Neural cell (in vitro differentiated cells): ENCODE measurements around the gene GPR157. TPM values are rescaled to one million over a fixed set of nuclear protein-coding genes. Genes with fewer than 3 reads are reported as not detected.

Source experiments
- H2AFZ ChIP-seq: fragments of 200-600, 300-800 bp; sonication (generic), shearing (Covaris generic); 2 replicates; pipeline ENCODE4 v1.6.0; 2014; ENCODE audit warnings: low read depth, mild to moderate bottlenecking, antibody characterized with exemption, low read length, moderate library complexity
- H3F3A ChIP-seq: fragments of 200-600 bp; shearing (Covaris generic); 2 replicates; pipeline ENCODE4 v1.6.1; 2016; ENCODE audit warnings: mild to moderate bottlenecking, moderate library complexity, mixed read lengths, antibody characterized with exemption, low read length; ENCODE audit not compliant: insufficient read depth, poor library complexity, severe bottlenecking
- H3K27ac ChIP-seq: fragments of 200-600, 300-800 bp; sonication (generic), shearing (Covaris generic); 2 replicates; pipeline ENCODE4 v1.5.1; 2014; ENCODE audit warnings: mild to moderate bottlenecking, low read length, moderate library complexity
- H3K27me3 ChIP-seq: fragments of 300-800, 200-600 bp; sonication (generic), shearing (Covaris generic); 2 replicates; pipeline ENCODE4 v1.6.0; 2014; ENCODE audit warnings: mild to moderate bottlenecking, low read depth, low read length, moderate library complexity; ENCODE audit not compliant: insufficient read depth
- H3K36me3 ChIP-seq: fragments of 300-800, 200-600 bp; sonication (generic), shearing (Covaris generic); 2 replicates; pipeline ENCODE4 v1.5.1; 2014; ENCODE audit warnings: mild to moderate bottlenecking, antibody characterized with exemption, low read length, moderate library complexity; ENCODE audit not compliant: insufficient read depth
- H3K4me2 ChIP-seq: fragments of 300-800, 200-600 bp; sonication (generic), shearing (Covaris generic); 2 replicates; pipeline ENCODE4 v1.6.0; 2014; ENCODE audit warnings: mild to moderate bottlenecking, low read length
- H3K4me3 ChIP-seq: fragments of 300-800, 200-600 bp; sonication (generic), shearing (Covaris generic); 2 replicates; pipeline ENCODE4 v1.5.1; 2014; ENCODE audit warnings: mild to moderate bottlenecking, low read length, moderate library complexity
- H3K79me2 ChIP-seq: fragments of 200-600 bp; shearing (Covaris generic); replicated peaks from 2 replicates; pipeline ENCODE4 v1.6.0; 2014; ENCODE audit warnings: mild to moderate bottlenecking, low read length, moderate library complexity; ENCODE audit not compliant: insufficient read depth
- H3K9ac ChIP-seq: fragments of 300-800, 200-600 bp; sonication (generic), shearing (Covaris generic); 2 replicates; pipeline ENCODE4 v1.6.1; 2016; ENCODE audit warnings: mild to moderate bottlenecking, low read length, mixed read lengths
- H3K9me2 ChIP-seq: fragments of 200-600 bp; shearing (Covaris generic); 2 replicates; pipeline ENCODE4 v1.6.1; 2016; ENCODE audit warnings: mild to moderate bottlenecking, low read length, mixed read lengths; ENCODE audit not compliant: insufficient read depth
- H3K9me3 ChIP-seq: fragments of 200-600, 300-800 bp; sonication (generic), shearing (Covaris generic); 2 replicates; pipeline ENCODE4 v1.6.1; 2016; ENCODE audit warnings: mild to moderate bottlenecking, mixed run types, low read length, moderate library complexity, mixed read lengths
- H4K20me1 ChIP-seq: fragments of 200-600 bp; shearing (Covaris generic); 2 replicates; pipeline ENCODE4 v1.6.1; 2016; ENCODE audit warnings: mild to moderate bottlenecking, mixed run types; ENCODE audit not compliant: insufficient read depth
- EP300 ChIP-seq: fragments of 450-650 bp; conservative IDR thresholded peaks from 2 replicates; pipeline ENCODE4 v1.6.1; 2014; ENCODE audit warnings: antibody characterized with exemption, mild to moderate bottlenecking, moderate library complexity; ENCODE audit not compliant: poor library complexity, severe bottlenecking
- EZH2 ChIP-seq: fragments of 200-600, 300-800 bp; shearing (Covaris generic), sonication (generic); IDR thresholded peaks from 2 replicates; pipeline ENCODE4 v1.6.1; 2014; ENCODE audit warnings: antibody characterized with exemption, low read length, borderline replicate concordance, mild to moderate bottlenecking; ENCODE audit not compliant: insufficient read depth, poor library complexity, severe bottlenecking
- MXI1 ChIP-seq: fragments of 450-650 bp; conservative IDR thresholded peaks from 2 replicates; pipeline ENCODE4 v1.6.1; 2014; ENCODE audit warnings: antibody characterized with exemption, mild to moderate bottlenecking; ENCODE audit not compliant: poor library complexity, severe bottlenecking
- POLR2AphosphoS5 ChIP-seq: IDR thresholded peaks from 2 replicates; pipeline ENCODE4 v1.6.1; 2012
- RAD21 ChIP-seq: fragments of 450-650 bp; conservative IDR thresholded peaks from 2 replicates; pipeline ENCODE4 v1.6.1; 2014; ENCODE audit warnings: antibody characterized with exemption, mild to moderate bottlenecking, moderate library complexity
- SMC3 ChIP-seq: fragments of 450-650 bp; conservative IDR thresholded peaks from 2 replicates; pipeline ENCODE4 v1.6.1; 2014; ENCODE audit warnings: antibody characterized with exemption, mild to moderate bottlenecking, moderate library complexity; ENCODE audit not compliant: poor library complexity
- TAF1 ChIP-seq: IDR thresholded peaks from 2 replicates; pipeline ENCODE4 v1.6.1; 2012; ENCODE audit warnings: low read depth
- polyA plus RNA-seq: library from polyadenylated mRNA; depleted of rRNA; stranded (reverse); fragments of >200 nt; gene quantifications from 2 replicates; pipeline ENCODE4 v1.2.3, GENCODE V29; 2014
- TF ChIP-seq, protein P1 (sequence below): IDR thresholded peaks from 2 replicates; pipeline ENCODE4 v1.6.1; 2012; ENCODE audit warnings: borderline replicate concordance
- TF ChIP-seq, protein P2 (sequence below): fragments of 450-650 bp; IDR thresholded peaks from 2 replicates; pipeline ENCODE4 v1.5.1; 2014; ENCODE audit warnings: antibody characterized with exemption, mild to moderate bottlenecking, moderate library complexity; ENCODE audit not compliant: poor library complexity, severe bottlenecking

The GPR157 gene
- polyA plus RNA-seq, 1 donor from 2014 or later: not detected

GRCh38 chr1:9139930-9140329 lies 11.0 kb upstream of the GPR157 start:
- no peaks in the 10 kb centered on the region for H4K20me1 ChIP-seq
- H3K27ac ChIP-seq: no peak overlapping the region
- no peaks in the 10 kb centered on the region for H3K36me3 ChIP-seq
- H2AFZ ChIP-seq: no peak overlapping the region
- no peaks in the 10 kb centered on the region for H3K27me3 ChIP-seq
- no peaks in the 10 kb centered on the region for H3K9me3 ChIP-seq
- no peak overlapping the region for H3K9ac ChIP-seq
- TF ChIP-seq SMC3 (no peak), EP300 (no peak)
- no peaks in the 10 kb centered on the region for H3K79me2 ChIP-seq
- no peak overlapping the region for H3K4me2 ChIP-seq
- no peaks in the 10 kb centered on the region for H3K9me2 ChIP-seq
- H3K4me3 ChIP-seq: no peak overlapping the region
- H3F3A ChIP-seq: no peaks in the 10 kb centered on the region

DNA sequence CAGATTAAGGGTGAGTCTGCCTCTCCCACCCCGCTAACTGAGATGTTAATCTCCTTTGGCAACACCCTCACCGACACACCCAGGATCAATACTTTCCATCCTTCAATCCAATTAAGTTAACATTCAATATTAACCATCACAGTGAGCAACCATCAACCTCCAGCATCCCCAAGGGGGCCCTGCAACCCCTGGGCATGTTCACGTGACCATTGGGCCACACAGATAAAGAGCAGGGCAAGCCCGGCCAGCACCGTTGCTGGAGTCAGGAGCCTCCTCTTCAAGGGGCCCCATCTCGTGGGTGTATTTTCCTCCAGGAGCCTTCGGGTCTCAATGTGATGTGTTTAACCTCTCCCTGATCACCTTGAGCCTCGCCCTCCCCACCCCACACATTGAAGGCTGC lies 8.0 kb upstream of the GPR157 start:
- H3F3A ChIP-seq: no peaks in the 10 kb centered on the region
- no peaks in the 10 kb centered on the region for H3K79me2 ChIP-seq
- no peak overlapping the region for H3K9ac ChIP-seq
- no peak overlapping the region for H3K4me2 ChIP-seq
- H3K36me3 ChIP-seq: no peaks in the 10 kb centered on the region
- no peak overlapping the region for H2AFZ ChIP-seq
- H4K20me1 ChIP-seq: no peaks in the 10 kb centered on the region
- H3K27ac ChIP-seq: no peak overlapping the region
- no peak overlapping the region for H3K4me3 ChIP-seq
- H3K27me3 ChIP-seq: no peaks in the 10 kb centered on the region
- no peaks in the 10 kb centered on the region for H3K9me2 ChIP-seq
- no peaks in the 10 kb centered on the region for H3K9me3 ChIP-seq
- no peak for TF ChIP-seq MXI1
- no peak for TF ChIP-seq RAD21
- TF ChIP-seq EZH2: no peak
- no peak for TF ChIP-seq TAF1
- TF ChIP-seq SMC3: no peak
- TF ChIP-seq POLR2AphosphoS5: no peak
- TF ChIP-seq EP300: no peak
- TF ChIP-seq, protein P1, sequence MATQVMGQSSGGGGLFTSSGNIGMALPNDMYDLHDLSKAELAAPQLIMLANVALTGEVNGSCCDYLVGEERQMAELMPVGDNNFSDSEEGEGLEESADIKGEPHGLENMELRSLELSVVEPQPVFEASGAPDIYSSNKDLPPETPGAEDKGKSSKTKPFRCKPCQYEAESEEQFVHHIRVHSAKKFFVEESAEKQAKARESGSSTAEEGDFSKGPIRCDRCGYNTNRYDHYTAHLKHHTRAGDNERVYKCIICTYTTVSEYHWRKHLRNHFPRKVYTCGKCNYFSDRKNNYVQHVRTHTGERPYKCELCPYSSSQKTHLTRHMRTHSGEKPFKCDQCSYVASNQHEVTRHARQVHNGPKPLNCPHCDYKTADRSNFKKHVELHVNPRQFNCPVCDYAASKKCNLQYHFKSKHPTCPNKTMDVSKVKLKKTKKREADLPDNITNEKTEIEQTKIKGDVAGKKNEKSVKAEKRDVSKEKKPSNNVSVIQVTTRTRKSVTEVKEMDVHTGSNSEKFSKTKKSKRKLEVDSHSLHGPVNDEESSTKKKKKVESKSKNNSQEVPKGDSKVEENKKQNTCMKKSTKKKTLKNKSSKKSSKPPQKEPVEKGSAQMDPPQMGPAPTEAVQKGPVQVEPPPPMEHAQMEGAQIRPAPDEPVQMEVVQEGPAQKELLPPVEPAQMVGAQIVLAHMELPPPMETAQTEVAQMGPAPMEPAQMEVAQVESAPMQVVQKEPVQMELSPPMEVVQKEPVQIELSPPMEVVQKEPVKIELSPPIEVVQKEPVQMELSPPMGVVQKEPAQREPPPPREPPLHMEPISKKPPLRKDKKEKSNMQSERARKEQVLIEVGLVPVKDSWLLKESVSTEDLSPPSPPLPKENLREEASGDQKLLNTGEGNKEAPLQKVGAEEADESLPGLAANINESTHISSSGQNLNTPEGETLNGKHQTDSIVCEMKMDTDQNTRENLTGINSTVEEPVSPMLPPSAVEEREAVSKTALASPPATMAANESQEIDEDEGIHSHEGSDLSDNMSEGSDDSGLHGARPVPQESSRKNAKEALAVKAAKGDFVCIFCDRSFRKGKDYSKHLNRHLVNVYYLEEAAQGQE: no peak
- TF ChIP-seq, protein P2, sequence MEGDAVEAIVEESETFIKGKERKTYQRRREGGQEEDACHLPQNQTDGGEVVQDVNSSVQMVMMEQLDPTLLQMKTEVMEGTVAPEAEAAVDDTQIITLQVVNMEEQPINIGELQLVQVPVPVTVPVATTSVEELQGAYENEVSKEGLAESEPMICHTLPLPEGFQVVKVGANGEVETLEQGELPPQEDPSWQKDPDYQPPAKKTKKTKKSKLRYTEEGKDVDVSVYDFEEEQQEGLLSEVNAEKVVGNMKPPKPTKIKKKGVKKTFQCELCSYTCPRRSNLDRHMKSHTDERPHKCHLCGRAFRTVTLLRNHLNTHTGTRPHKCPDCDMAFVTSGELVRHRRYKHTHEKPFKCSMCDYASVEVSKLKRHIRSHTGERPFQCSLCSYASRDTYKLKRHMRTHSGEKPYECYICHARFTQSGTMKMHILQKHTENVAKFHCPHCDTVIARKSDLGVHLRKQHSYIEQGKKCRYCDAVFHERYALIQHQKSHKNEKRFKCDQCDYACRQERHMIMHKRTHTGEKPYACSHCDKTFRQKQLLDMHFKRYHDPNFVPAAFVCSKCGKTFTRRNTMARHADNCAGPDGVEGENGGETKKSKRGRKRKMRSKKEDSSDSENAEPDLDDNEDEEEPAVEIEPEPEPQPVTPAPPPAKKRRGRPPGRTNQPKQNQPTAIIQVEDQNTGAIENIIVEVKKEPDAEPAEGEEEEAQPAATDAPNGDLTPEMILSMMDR: no peak
